Measurements from ENCODE around the gene CARD9. TPM values are rescaled to one million over a fixed set of nuclear protein-coding genes. Genes with fewer than 3 reads are reported as not detected.

CARD9 gene
- total RNA-seq, 1 donor, result 14.7 TPM

- DNase-seq (ENCODE audit: low read depth), result no peak
- TF ChIP-seq, protein P1, sequence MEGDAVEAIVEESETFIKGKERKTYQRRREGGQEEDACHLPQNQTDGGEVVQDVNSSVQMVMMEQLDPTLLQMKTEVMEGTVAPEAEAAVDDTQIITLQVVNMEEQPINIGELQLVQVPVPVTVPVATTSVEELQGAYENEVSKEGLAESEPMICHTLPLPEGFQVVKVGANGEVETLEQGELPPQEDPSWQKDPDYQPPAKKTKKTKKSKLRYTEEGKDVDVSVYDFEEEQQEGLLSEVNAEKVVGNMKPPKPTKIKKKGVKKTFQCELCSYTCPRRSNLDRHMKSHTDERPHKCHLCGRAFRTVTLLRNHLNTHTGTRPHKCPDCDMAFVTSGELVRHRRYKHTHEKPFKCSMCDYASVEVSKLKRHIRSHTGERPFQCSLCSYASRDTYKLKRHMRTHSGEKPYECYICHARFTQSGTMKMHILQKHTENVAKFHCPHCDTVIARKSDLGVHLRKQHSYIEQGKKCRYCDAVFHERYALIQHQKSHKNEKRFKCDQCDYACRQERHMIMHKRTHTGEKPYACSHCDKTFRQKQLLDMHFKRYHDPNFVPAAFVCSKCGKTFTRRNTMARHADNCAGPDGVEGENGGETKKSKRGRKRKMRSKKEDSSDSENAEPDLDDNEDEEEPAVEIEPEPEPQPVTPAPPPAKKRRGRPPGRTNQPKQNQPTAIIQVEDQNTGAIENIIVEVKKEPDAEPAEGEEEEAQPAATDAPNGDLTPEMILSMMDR (IDR thresholded peaks at IDR 0.05; ENCODE audit: insufficient read depth, low read depth, low read length), result no peak
- H3K4me3 ChIP-seq (ENCODE audit: low read depth, low read length), result no peak overlapping the region
These were observed 3.4 kb downstream of the CARD9 start for GRCh38 chr9:136370037-136370436.

DNA sequence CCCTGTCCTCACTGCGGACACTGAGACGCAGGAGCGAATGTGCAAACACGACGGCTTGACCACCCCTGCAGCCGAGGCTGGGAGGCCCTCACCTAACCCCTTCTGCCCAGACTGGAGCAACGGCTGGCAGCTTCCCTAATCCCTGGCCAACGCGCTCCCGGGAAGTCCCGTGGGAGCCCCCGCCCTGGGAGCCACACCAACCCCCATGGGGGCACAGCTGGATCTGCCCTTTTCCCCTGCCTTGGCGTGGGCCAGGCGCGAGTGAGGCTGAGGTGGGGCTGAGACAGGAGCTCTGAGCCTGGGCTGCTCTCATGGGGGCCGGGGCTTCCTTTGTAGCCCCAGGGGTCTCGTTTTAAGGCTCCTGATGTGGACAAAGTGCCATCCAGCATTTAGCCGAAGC lies 5.3 kb downstream of the CARD9 start:
- TF ChIP-seq, protein P1 (IDR thresholded peaks at IDR 0.05; ENCODE audit: insufficient read depth, low read depth, low read length), result no peak
- DNase-seq (ENCODE audit: low read depth), result no peak
- H3K4me3 ChIP-seq (ENCODE audit: low read depth, low read length), result no peak overlapping the region

DNA sequence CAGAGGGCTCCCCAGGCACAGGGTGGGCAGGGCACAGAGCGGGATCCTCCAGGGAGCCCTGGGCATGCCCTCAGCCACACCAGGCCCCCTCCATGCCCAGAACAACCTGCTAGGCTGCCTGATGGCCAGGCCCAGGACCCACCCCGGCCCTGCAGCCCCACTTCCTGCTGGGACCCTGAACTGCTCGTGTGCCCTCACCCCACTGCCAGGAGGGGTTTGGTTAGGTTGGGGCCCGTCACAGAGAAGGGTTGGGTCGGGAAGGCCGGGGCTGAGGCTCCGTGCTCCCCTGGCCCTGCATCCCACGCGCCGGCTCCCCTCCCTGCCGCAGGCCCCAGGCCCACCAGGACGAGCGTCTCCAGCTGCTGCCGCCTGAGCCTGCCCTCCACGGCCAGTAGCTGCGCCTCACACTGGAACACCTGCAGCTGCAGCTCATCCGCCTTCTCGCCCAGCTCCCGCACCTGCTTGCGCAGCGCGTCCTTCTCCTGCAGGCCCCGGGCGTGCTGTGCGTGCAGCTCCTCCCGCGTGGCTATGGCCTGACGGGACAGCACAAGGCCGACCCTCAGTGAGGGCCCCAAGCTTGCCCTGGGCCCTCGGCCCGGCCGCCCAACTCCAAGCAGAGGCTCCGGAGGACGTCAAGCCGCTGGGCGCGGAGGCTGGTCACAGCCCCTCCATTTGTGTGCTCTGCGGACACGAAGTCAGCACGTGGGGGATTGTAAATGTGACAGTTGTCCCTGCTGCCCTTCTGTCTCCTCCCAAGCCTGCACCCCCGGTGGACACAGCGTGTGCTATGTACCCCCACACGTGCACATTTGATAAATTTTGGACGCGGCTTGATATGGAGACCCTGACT lies 5.9 kb downstream of the CARD9 start:
- no peak overlapping the region for H3K4me3 ChIP-seq (ENCODE audit: low read depth, low read length)
- no peak for DNase-seq (ENCODE audit: low read depth)
- TF ChIP-seq, protein P1 (IDR thresholded peaks at IDR 0.05; ENCODE audit: insufficient read depth, low read depth, low read length), result no peak

- TF ChIP-seq, protein P1 (IDR thresholded peaks at IDR 0.05; ENCODE audit: insufficient read depth, low read depth, low read length), result no peak
- H3K4me3 ChIP-seq (ENCODE audit: low read depth, low read length), result no peak overlapping the region
- DNase-seq (ENCODE audit: low read depth), result no peak
These were observed 6.6 kb downstream of the CARD9 start for GRCh38 chr9:136366826-136367225.

GRCh38 chr9:136365775-136366222 lies 7.7 kb downstream of the CARD9 start:
- TF ChIP-seq, protein P1 (IDR thresholded peaks at IDR 0.05; ENCODE audit: insufficient read depth, low read depth, low read length), result no peak
- DNase-seq (ENCODE audit: low read depth), result no peak
- no peak overlapping the region for H3K4me3 ChIP-seq (ENCODE audit: low read depth, low read length)

DNA sequence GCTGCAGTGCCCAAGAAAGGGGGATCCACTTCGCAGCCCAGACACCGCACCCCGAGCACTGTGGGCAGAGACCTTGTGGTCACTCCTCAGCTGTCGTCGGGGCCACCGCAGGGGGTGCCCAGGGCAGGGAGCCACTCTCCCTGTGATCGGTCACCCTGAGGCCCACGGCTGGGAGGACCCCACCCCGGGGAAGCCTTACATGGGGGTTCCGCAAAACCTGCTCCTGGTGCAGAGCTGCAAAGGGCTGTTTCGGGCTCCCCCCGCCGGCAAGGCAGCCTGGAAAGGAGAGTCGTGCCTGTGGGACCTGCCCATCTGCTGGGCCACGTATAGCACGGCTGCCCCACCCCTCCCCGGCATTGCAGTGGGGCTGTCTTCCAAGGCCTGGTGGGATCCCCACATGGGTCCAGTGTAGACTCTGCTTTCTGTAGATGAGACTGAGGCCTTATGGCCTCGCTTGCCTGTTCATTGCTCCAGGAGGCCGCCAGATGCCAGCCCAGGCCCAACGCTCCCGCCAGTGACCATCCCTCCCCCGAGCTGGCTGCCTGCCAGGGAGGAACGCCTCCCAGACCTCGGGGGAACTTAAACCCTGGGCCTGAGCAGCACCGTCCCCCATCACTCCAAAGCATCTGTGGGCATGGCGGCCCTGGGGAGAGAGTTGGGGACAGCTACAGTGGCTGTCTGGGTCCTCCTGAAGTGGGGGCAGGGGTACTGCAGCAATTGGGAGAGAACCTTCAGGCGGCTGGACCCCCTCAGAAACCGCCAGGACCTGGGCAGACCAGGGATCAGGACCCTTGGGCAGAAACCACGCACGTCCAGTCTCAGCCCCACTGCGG lies 8.3 kb downstream of the CARD9 start:
- no peak overlapping the region for H3K4me3 ChIP-seq (ENCODE audit: low read depth, low read length)
- TF ChIP-seq, protein P1 (IDR thresholded peaks at IDR 0.05; ENCODE audit: insufficient read depth, low read depth, low read length), result no peak
- no peak for DNase-seq (ENCODE audit: low read depth)
